Measurements from ENCODE around the gene MAU2.

GRCh38 chr19:19278315-19278714 lies 42.3 kb upstream of the MAU2 start:
- TF ChIP-seq ATF2 (CRISPR knock-in tag; IDR thresholded peaks at IDR 0.05) (no peak), CTCF (CRISPR knock-in tag; IDR thresholded peaks at IDR 0.05) (no peak), BCL3 (CRISPR knock-in tag; IDR thresholded peaks at IDR 0.05) (no peak), NONO (IDR thresholded peaks at IDR 0.05) (no peak), NONO (CRISPR knock-in tag; conservative IDR thresholded peaks at IDR 0.05) (no peak), JUNB (CRISPR knock-in tag; IDR thresholded peaks at IDR 0.05; ENCODE audit: borderline replicate concordance) (no peak)

Measured in HepG2 (cell line).